HepG2 (cell line): ENCODE results near the gene DYNC2I2. TPM values are rescaled to one million over a fixed set of nuclear protein-coding genes. Genes with fewer than 3 reads are reported as not detected.

Experiments
- CBX1 ChIP-seq: IDR thresholded peaks from one replicate; pipeline ENCODE4 v1.6.1; 2016; ENCODE audit warnings: antibody characterized with exemption, low read depth
- HHEX ChIP-seq: IDR thresholded peaks from 2 replicates; pipeline ENCODE4 v1.6.1; 2016; ENCODE audit warnings: control low read depth
- HOXD1 ChIP-seq: sonication (generic); formaldehyde crosslinking; IDR thresholded peaks from 2 replicates; pipeline ENCODE4 v1.5.0; 2020; ENCODE audit warnings: missing genetic modification reagents
- KLF16 ChIP-seq, 2 experiments: sonication (generic) in 1 of 2; formaldehyde crosslinking in 1 of 2; IDR thresholded peaks; 2 replicates each; pipeline versions ENCODE4 v1.6.1 to v1.8.0; 2016 to 2023; ENCODE audit warnings: missing genetic modification reagents in 2 of 2, missing compliant biosample characterization in 1 of 2
- MED1 ChIP-seq: sonication (generic); formaldehyde crosslinking; IDR thresholded peaks from 2 replicates; pipeline ENCODE4 v1.4.0; 2020; ENCODE audit warnings: missing genetic modification reagents
- NFRKB ChIP-seq: fragments of 450-650 bp; IDR thresholded peaks from 2 replicates; pipeline ENCODE4 v1.6.1; 2017
- PCBP2 ChIP-seq: fragments of 200-400 bp; formaldehyde crosslinking; optimal IDR thresholded peaks from 2 replicates; pipeline ENCODE3; 2018; ENCODE audit warnings: low read length, low read depth; ENCODE audit not compliant: poor library complexity, severe bottlenecking
- RARA ChIP-seq: IDR thresholded peaks from 2 replicates; pipeline ENCODE4 v1.6.1; 2016; ENCODE audit warnings: missing genetic modification reagents, missing compliant biosample characterization
- SETDB1 ChIP-seq: sonication (generic); formaldehyde crosslinking; IDR thresholded peaks from 2 replicates; pipeline ENCODE4 v1.5.1; 2020; ENCODE audit warnings: missing genetic modification reagents, mild to moderate bottlenecking, borderline replicate concordance
- SRSF1 ChIP-seq: fragments of 200-400 bp; formaldehyde crosslinking; optimal IDR thresholded peaks from 2 replicates; pipeline ENCODE3; 2017; ENCODE audit warnings: mild to moderate bottlenecking, low read depth, low read length, moderate library complexity
- TCF7L2 ChIP-seq: IDR thresholded peaks from 2 replicates; pipeline ENCODE4 v1.6.1; 2011; ENCODE audit warnings: mild to moderate bottlenecking, low read depth, low read length, moderate library complexity
- YY1 ChIP-seq: IDR thresholded peaks from 2 replicates; pipeline ENCODE4 v1.6.1; 2011; ENCODE audit warnings: low read length, low read depth, moderate library complexity, mild to moderate bottlenecking; ENCODE audit not compliant: insufficient read depth, insufficient replicate concordance
- ZFYVE20 ChIP-seq: sonication (generic); formaldehyde crosslinking; IDR thresholded peaks from 2 replicates; pipeline ENCODE4 v1.8.0; 2023; ENCODE audit warnings: low read depth, mild to moderate bottlenecking, moderate library complexity, missing genetic modification reagents, borderline replicate concordance
- ZNF557 ChIP-seq: sonication (generic); formaldehyde crosslinking; IDR thresholded peaks from 2 replicates; pipeline ENCODE4 v1.4.0; 2020; ENCODE audit warnings: missing genetic modification reagents
- ZNF569 ChIP-seq: sonication (generic); formaldehyde crosslinking; IDR thresholded peaks from 2 replicates; pipeline ENCODE4 v1.5.0; 2020; ENCODE audit warnings: mild to moderate bottlenecking, missing genetic modification reagents, moderate library complexity, borderline replicate concordance
- ZNF775 ChIP-seq: sonication (generic); formaldehyde crosslinking; IDR thresholded peaks from 2 replicates; pipeline ENCODE4 v1.4.0; 2020; ENCODE audit warnings: missing genetic modification reagents, mild to moderate bottlenecking, moderate library complexity, borderline replicate concordance
- ZZZ3 ChIP-seq: sonication (generic); formaldehyde crosslinking; IDR thresholded peaks from 2 replicates; pipeline ENCODE4 v1.4.0; 2020; ENCODE audit warnings: missing genetic modification reagents, mild to moderate bottlenecking, borderline replicate concordance
- polyA plus RNA-seq, 8 experiments: library from polyadenylated mRNA; depleted of rRNA in 3 of 8; stranded (reverse) in 7 of 8; unstranded in 1 of 8; fragments of >200 nt; fragmentation: Illumina TruSeq in 4 of 8; extraction: Trizol in 4 of 8; gene quantifications; 2 replicates each; pipeline versions ENCODE4 v1.2.1 to v1.2.3, GENCODE V29; 2011 to 2016; ENCODE audit warnings: low read depth in 4 of 8, missing spikeins in 1 of 8, mixed read lengths in 1 of 8; ENCODE audit not compliant: insufficient read depth in 1 of 8
- total RNA-seq, 5 experiments: library from RNA; depleted of rRNA; stranded (reverse); fragments of >200 nt; fragmentation: Illumina TruSeq; extraction: Trizol; gene quantifications; 2 replicates each; pipeline ENCODE4 v1.2.3, GENCODE V29; 2016; ENCODE audit warnings: low read depth in 1 of 5
- TF ChIP-seq, protein P1 (sequence below): sonication (generic); formaldehyde crosslinking; IDR thresholded peaks from 2 replicates; pipeline ENCODE4 v1.5.0; 2020; ENCODE audit warnings: mild to moderate bottlenecking, missing genetic modification reagents
- TF ChIP-seq, protein P2 (sequence below), 2 experiments: sonication (generic) in 1 of 2; formaldehyde crosslinking in 1 of 2; IDR thresholded peaks; 2 replicates each; pipeline versions ENCODE4 v1.6.1 to v1.9.0; 2014 to 2022; ENCODE audit warnings: antibody characterized with exemption in 1 of 2, borderline replicate concordance in 1 of 2, inconsistent platforms in 1 of 2, low read depth in 1 of 2, missing genetic modification reagents in 1 of 2
- TF ChIP-seq, protein P3 (sequence below): sonication (generic); formaldehyde crosslinking; IDR thresholded peaks from 2 replicates; pipeline ENCODE4 v1.4.0; 2020; ENCODE audit warnings: mild to moderate bottlenecking, low read depth, missing genetic modification reagents

DYNC2I2 gene
- total and polyA plus RNA-seq, 2 of the 13 experiments (the other 11 are each of a cell fraction or from before 2014, with no cell fraction given), result 13.7 to 40.2 TPM

- TF ChIP-seq ZNF569 (no peak), TCF7L2 (no peak), ZFYVE20 (CRISPR knock-in tag) (no peak), CBX1 (no peak), MED1 (CRISPR knock-in tag) (no peak), ZNF775 (no peak; the same call in 1 of the 2 replicates), SRSF1 (peak; percentile 26), ZZZ3 (CRISPR knock-in tag) (no peak), KLF16 (CRISPR knock-in tag; IDR thresholded peaks at IDR 0.05) (no peak), RARA (CRISPR knock-in tag) (0 out of 2 replicates have a peak, but pooled peaks have one; percentile 6), HOXD1 (CRISPR knock-in tag) (no peak), ZNF557 (CRISPR knock-in tag) (no peak), SETDB1 (CRISPR knock-in tag) (peak; percentile 67; the same call in 1 of the 2 replicates), YY1 (peak; percentile 12), NFRKB (no peak), HHEX (CRISPR knock-in tag) (no peak), PCBP2 (no peak)
- TF ChIP-seq, protein P1, sequence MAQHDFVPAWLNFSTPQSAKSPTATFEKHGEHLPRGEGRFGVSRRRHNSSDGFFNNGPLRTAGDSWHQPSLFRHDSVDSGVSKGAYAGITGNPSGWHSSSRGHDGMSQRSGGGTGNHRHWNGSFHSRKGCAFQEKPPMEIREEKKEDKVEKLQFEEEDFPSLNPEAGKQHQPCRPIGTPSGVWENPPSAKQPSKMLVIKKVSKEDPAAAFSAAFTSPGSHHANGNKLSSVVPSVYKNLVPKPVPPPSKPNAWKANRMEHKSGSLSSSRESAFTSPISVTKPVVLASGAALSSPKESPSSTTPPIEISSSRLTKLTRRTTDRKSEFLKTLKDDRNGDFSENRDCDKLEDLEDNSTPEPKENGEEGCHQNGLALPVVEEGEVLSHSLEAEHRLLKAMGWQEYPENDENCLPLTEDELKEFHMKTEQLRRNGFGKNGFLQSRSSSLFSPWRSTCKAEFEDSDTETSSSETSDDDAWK (CRISPR knock-in tag), result no peak
- TF ChIP-seq, protein P2, sequence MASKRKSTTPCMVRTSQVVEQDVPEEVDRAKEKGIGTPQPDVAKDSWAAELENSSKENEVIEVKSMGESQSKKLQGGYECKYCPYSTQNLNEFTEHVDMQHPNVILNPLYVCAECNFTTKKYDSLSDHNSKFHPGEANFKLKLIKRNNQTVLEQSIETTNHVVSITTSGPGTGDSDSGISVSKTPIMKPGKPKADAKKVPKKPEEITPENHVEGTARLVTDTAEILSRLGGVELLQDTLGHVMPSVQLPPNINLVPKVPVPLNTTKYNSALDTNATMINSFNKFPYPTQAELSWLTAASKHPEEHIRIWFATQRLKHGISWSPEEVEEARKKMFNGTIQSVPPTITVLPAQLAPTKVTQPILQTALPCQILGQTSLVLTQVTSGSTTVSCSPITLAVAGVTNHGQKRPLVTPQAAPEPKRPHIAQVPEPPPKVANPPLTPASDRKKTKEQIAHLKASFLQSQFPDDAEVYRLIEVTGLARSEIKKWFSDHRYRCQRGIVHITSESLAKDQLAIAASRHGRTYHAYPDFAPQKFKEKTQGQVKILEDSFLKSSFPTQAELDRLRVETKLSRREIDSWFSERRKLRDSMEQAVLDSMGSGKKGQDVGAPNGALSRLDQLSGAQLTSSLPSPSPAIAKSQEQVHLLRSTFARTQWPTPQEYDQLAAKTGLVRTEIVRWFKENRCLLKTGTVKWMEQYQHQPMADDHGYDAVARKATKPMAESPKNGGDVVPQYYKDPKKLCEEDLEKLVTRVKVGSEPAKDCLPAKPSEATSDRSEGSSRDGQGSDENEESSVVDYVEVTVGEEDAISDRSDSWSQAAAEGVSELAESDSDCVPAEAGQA (IDR thresholded peaks at IDR 0.05; ENCODE audit: low read depth), result no peak
- TF ChIP-seq, protein P2 (CRISPR knock-in tag; IDR thresholded peaks at IDR 0.05; ENCODE audit: borderline replicate concordance), result no peak
- TF ChIP-seq, protein P3, sequence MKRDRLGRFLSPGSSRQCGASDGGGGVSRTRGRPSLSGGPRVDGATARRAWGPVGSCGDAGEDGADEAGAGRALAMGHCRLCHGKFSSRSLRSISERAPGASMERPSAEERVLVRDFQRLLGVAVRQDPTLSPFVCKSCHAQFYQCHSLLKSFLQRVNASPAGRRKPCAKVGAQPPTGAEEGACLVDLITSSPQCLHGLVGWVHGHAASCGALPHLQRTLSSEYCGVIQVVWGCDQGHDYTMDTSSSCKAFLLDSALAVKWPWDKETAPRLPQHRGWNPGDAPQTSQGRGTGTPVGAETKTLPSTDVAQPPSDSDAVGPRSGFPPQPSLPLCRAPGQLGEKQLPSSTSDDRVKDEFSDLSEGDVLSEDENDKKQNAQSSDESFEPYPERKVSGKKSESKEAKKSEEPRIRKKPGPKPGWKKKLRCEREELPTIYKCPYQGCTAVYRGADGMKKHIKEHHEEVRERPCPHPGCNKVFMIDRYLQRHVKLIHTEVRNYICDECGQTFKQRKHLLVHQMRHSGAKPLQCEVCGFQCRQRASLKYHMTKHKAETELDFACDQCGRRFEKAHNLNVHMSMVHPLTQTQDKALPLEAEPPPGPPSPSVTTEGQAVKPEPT (CRISPR knock-in tag), result peak; percentile 84; the same call in 1 of the 2 replicates
These were observed 27.9 kb upstream of the DYNC2I2 start (continued) for GRCh38 chr9:128684325-128685199.
